NCI-H2227 treated with DMSO at 0.1 percent for 48 hours (cell line): Measurements from ENCODE around the gene LAIR2.

ENCODE experiments used
- DNase-seq: peaks from one replicate; lab custom pipeline; 2025; lab: John Stamatoyannopoulos, UW

Gene LAIR2, protein sequence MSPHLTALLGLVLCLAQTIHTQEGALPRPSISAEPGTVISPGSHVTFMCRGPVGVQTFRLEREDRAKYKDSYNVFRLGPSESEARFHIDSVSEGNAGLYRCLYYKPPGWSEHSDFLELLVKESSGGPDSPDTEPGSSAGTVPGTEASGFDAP

DNA sequence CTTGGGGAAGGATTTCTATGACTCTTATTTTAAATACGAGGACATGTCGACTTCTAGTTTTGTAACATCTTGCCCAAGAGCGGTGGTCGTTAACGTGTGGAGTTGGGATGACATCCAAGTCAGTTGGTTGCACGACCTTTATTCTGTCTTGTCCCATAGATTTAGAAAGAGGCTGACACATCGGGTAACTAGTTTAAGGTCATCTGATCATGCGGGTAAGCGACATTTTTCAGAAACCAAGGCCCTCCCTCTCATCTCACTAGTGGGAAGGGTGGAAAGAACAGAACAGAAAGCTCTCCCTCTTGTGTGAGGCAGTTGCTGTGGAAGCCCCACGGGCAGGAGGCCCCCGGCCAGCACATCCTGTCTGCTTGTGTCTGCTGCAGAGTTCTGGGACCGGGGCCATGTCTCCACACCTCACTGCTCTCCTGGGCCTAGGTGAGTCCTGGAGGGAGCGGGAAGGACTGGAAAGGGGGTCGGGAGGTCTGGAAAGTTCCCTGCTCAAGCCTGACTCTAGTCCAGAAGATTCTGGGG is at the start of gene LAIR2:
LAIR2 (plus strand) TSS at position 314 of the 531 bp plus-strand sequence; CDS start at position 402, 88 bp downstream.
- DNase-seq, result no peak

DNA sequence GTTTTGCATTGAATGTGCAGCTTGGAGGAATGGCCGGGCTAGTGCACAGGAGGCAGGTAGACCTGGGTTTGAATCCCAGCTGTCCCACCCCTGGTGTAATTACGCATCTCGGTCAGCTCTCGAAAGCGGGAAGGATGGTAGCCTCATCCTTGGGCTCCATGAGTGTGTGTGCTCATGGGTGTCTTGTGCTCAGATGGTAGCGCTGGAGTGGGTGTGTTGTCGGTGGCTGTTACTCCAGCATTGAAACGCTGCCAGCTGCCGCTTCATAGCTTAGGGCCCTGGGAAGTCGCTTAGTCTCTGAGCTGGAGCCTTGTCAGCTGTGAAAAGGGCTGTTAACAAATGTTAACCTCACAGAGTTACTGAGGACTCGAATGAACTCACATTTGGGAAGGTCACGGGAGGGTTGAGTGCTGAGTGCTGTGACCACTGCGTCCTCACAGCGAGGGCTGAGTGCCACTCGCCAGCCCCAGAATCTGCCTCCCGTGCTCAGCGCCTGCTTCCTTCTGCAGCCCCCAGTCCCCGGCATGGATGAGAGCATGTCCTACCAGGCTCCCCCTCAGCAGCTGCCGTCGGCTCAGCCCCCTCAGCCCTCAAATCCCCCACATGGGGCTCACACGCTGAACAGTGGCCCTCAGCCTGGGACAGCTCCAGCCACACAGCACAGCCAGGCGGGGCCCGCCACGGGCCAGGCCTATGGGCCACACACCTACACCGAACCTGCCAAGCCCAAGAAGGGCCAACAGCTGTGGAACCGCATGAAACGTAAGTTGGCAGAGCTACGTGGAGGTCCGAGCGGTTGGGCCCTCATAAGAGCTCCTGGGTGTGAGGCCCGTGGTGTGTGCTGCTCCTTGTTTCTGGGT is 48.5 kb upstream of the LAIR2 start:
- no peak for DNase-seq

DNA sequence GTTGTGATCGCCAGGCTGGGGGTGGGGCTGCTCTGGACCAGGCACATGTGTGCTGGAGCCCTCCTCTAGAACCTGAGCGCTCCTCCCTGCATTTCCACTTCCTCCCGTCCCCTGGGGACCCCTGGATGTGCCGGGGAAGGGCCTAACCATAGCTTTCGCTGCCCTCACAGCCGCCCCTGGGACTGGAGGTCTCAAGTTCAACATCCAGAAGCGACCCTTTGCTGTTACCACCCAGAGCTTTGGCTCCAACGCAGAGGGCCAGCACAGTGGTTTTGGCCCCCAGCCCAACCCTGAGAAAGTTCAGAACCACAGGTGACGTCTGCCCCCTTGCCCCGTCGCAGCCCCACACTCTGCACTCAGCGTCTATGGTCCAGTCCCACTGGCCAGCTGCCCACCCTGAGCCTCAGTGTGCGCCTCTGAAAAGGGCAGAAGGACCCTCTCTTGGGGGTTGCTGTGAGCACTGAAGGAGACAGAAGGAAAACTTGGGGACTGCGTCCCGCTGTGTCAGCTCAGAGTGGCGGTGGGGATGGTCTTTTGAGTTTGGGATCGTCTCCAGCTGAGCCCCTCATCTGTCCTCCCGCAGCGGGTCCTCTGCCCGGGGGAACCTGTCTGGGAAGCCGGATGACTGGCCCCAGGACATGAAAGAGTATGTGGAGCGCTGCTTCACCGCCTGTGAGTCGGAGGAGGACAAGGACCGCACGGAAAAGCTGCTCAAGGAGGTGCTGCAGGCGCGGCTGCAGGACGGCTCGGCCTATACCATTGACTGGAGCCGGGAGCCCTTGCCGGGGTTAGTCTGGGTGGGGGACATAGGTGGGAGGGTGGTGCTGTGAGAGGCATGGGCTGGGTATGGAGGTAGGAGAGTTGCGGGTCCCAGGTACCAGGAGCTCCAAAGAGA is 47.6 kb upstream of the LAIR2 start:
- DNase-seq, result no peak

DNA sequence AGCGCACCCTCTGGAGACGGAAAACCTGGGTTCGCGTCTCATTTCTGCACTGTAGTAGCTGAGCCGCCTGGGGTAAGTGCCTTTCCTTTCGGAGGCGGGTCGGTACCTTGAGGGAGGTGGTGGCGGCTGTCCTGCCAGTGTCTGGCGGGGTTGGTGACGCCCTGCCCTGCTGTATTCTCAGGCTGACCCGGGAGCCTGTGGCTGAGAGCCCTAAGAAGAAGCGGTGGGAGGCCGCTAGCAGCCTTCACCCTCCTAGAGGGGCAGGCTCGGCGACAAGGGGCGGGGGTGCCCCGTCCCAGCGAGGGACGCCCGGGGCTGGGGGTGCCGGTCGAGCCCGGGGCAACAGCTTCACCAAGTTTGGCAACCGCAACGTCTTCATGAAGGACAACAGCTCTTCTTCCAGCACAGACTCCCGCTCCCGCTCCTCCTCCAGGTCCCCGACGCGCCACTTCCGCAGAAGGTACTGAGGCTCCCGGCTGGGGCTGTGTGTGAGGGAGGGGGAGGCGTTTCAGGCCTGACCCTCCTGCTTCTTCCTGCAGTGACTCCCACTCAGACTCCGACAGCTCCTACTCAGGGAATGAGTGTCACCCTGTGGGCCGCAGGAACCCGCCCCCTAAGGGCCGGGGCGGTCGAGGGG is 46.7 kb upstream of the LAIR2 start:
- DNase-seq, result no peak

DNA sequence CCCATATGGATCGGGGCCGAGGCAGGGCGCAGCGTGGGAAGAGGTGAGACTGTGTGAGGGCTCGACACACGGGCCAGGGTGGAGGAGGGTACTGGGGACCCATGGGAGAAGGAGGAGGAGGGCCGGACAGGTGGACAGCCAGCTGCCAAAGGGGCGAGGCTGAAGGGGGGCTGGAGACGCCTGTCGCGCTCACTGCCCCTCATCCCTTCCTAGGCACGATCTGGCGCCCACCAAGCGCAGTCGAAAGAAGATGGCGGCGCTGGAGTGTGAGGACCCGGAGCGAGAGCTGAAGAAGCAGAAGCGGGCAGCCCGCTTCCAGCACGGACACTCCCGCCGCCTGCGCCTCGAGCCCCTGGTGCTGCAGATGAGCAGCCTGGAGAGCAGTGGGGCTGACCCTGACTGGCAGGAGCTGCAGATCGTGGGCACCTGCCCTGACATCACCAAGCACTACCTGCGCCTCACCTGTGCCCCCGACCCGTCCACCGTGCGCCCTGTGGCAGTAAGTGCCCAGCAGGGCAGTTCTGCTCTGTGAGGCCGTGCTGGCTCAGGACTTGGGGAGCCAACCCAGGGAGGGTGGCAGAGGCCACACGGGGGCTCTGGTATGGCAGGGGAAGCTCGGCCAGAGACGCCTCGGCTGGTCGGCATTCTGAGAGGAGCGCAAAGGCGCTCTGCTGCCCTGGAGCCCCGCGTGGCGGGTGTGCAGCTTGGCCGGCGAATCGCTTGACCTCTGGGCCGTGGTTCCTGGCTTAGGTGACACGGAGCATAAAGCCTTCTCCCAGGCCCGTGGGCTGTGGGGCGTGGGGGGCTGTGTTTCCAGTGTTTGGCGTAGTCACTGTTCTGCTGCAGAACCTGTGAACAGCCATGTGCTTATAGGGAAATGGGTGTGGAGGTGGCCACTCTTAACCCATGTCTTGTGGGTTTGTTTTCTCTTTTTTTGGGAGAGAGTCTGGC is 45.9 kb upstream of the LAIR2 start:
- DNase-seq, result no peak

DNA sequence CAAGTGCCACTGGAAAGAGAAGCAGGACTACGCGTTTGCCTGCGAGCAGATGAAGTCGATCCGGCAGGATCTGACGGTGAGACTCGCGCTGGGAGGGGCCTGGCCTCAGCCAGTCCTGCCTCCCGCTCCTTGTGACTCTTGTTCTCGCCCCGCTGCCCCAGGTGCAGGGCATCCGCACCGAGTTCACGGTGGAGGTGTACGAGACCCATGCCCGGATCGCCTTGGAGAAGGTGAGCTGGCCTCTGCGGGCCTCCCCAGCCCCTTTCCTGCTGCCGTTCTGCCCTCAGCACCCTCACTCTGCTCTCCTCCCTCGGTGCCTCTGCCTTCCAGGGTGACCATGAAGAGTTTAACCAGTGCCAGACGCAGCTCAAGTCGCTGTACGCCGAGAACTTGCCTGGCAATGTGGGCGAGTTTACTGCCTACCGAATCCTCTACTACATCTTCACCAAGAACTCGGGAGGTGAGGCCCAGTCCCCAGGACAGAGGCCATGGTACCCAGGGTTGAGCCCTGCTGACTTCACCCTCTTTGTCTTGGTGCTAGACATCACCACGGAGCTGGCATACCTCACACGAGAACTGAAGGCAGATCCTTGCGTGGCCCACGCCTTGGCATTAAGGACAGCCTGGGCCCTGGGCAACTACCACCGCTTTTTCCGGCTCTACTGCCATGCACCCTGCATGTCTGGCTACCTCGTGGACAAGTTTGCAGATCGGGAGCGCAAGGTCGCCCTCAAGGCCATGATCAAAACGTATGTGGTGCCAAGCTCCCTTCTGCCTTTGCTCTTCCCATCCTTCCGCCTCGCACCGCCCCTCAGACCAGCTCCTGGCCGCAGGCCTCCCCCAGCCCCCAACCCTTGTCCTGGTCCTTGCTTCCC is 44.6 kb upstream of the LAIR2 start:
- DNase-seq, result no peak

DNA sequence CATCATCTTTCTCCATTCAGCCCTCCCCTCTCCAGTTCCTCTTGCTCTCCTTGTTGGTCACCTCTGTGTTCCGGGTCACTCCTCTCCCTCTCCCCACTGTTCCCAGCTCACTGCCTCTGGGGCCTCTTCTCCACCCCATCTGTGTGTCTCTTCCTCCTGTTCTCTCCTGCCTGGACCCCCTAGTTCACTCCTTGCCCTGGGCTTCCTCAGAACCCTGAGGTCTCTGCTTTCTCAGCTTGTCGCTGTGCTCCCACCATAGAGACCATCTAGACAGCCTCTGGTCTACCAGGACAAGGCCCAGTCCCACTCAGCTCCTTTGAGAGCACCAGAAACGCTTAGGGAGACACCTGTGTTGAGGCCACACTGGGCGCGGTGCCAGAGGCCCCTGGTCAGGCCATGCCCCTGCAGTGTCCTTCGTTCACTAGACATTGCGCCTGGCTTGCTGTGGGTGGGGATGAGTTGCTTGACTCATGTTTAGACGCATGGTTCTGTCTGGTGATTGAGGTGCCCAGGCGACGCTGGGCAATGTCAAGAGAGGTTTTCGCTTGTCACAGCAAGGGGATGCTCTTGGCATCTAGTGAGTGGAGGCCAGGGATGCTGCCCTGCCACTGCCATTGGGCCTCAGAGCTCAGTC is 43.9 kb upstream of the LAIR2 start:
- no peak for DNase-seq

DNA sequence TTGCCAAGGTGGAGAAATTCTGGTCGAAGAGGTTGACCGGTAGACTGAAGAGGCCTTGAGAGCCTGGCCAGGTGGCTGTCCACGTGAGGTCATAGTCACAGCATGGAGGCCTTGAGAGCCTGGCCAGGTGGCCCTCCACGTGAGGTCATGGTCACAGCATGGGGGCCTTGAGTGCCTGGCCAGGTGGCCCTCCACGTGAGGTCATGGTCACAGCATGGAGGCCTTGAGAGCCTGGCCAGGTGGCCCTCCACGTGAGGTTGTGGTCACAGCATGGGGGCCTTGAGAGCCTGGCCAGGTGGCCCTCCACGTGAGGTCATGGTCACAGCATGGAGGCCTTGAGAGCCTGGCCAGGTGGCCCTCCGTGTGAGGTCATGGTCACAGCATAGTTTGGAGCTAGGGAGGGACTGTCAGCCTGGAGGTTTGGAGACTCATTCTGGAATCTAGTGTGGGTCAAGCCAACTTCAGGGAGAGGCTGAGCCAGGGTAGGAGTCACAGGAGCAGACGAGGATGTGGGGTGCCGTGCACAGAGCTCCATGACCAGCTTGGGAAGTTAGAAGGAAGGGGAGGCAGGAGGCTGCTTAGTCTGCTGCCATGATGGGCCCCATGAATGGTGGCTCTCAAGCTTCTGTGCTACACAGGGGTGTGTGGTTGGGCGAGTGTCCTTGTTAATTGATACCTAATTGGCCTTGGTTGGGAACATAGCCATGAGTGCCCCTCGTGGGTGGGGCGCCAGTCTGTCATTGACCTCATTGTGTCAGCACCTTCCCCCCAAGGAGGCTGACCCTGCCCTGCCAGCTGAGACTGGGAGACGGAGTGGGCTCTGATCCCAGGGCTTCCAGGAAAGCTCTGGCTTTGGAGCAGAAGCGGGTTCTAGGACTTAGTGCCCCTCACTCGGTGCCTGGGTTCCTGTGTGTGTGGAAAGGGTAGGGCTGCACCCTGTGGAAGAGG is 43.1 kb upstream of the LAIR2 start:
- DNase-seq, result no peak

- DNase-seq, result no peak
These were observed 42.2 kb upstream of the LAIR2 start for GRCh38 chr19:54460230-54461005.

DNA sequence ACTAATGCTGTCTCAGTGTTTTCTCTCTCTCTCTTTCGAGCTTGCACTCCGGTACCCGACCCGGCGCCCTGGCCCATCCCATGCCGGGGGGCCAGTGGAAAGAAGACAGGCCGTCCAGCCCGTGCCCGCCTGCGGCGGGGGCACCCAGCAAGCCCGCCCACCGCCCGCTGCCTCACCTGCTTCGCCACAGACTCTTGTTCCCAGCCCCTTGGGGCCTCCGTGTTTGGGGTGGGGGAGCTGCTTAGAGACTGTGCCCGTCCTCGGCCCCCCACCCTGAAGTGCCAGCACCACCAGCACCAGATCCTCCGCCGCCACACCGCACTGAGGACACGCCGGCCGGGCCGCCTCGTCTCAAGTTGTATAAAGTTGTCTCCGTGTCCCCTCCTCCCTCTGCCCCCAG is 41.4 kb upstream of the LAIR2 start:
- DNase-seq, result no peak

- no peak for DNase-seq
These were observed 41.0 kb upstream of the LAIR2 start for GRCh38 chr19:54461613-54462012.

GRCh38 chr19:54462047-54462654 is 40.5 kb upstream of the LAIR2 start:
- no peak for DNase-seq

GRCh38 chr19:54462655-54463530 is 39.7 kb upstream of the LAIR2 start:
- DNase-seq, result no peak

- peak; percentile 27 for DNase-seq
These were observed 39.0 kb upstream of the LAIR2 start, which contains the start of gene LENG9 for GRCh38 chr19:54463531-54464043. Gene LENG9 (minus strand): TSS chr19:54463778. CDS start chr19:54463526, 252 bp downstream.

DNA sequence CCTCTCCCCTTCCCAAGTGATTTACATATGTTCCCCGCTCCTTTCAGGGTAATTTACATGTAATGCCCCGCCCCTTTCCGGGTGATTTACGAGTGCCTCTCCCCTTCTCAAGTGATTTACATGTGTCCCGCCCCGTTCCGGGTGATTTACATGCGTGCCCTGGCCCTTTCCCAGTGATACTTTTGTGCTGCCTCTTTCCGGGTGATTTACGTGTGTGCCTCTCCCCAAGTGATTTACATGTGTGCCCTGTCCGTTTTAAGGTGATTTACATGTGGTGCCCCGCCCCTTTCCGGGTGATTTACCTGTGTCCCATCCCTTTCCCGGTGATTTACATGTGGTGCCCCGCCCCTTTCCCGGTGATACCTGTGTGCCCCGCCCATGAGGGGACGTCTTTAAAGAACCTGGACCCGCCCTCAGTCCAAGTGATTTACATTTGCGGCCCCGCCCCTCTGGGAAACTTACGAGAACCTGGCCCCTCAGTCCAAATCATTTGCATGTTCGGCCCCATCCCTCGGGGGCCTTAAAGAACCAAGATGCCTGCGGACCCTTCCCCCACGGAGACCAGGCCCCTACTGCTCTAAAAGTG is 38.5 kb upstream of the LAIR2 start:
- DNase-seq, result peak; percentile 81
